NCI-H526 treated with DMSO at 0.1 percent for 48 hours (cell line): ENCODE results near the gene HEATR3.

Source experiments
- DNase-seq: peaks from one replicate; lab custom pipeline; 2025; lab: John Stamatoyannopoulos, UW

The HEATR3 gene, protein sequence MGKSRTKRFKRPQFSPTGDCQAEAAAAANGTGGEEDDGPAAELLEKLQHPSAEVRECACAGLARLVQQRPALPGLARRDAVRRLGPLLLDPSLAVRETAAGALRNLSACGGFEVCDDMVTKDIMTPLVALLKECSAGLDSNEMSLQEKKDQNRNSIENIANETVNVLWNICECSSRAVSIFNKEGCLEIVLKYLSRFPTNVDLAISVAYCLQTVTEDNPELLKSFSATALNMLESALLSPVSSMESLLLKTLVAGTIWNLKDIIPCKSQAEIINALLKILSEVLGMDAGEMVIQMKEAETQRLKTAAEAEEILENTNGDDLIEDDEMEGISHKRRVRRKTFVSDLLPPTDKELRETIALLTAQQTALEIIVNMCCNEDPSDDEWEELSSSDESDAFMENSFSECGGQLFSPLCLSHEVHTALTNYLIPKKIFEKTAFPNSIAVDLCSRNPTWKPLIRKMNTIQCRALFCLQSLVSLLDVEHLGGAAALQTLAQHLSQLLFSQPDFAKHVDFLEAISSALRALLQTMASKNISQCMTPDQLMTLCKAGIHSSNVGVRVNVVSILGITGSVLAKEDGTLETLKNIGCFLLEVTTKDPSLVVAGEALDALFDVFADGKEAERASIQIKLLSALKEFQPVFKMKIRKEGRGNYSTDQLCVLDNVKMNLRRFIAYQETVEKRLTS

DNA sequence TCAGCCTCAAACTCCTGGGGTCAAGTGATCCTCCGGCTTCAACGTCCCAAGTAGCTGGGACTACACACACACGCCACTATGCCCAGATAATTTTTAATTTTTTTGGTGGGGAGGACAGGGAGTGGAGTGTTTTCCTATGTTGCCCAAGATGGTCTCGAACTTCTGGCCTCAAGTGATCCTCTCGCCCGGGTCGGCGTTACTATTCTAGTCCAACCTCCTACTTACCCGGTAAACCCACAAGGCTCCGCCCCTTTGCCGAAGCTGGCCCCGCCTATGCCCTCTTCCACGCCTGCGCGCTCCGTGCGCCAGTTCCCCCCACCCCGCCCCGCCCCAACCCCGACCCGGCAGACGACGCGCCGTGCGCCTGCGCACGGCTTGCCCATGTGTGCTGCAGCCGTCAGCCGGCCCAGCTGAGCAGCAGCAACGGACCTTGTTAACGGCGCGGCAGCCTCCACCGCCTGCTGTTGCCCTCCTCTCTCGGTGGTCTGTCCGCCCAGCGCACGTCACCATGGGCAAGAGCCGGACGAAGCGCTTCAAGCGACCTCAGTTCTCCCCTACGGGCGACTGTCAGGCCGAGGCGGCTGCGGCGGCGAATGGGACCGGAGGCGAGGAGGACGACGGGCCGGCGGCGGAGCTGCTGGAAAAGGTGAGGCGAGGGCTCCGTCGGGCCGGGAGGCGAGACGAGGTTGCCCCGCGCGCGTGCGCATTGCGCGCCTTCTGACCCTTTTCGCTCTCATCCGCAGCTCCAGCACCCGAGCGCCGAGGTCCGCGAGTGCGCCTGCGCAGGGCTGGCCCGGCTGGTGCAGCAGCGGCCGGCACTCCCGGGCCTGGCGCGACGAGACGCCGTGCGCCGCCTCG lies at the start of gene HEATR3:
HEATR3 (plus strand) TSS at position 347 of the 858 bp plus-strand sequence; CDS start at position 509, 162 bp downstream.
- peak; percentile 77 for DNase-seq

DNA sequence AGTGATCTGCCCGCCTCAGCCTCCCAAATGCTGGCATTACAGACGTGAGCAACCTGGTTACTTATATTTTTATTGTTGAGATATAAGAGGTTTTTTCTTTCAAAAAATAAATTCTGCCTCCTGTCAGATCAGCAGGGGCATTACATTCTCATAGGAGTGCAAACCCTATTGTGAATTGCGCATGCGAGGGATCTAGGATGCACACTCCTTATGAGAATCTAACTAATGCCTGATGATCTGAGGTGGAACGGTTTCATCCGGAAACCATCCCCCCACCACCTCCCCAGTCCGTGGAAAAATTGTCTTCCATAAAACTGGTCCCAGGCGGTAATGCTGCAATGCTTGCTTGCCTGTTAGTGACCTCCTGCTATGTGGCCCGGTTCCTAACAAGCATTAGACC lies 48.2 kb upstream of the HEATR3 start:
- DNase-seq, result no peak

DNA sequence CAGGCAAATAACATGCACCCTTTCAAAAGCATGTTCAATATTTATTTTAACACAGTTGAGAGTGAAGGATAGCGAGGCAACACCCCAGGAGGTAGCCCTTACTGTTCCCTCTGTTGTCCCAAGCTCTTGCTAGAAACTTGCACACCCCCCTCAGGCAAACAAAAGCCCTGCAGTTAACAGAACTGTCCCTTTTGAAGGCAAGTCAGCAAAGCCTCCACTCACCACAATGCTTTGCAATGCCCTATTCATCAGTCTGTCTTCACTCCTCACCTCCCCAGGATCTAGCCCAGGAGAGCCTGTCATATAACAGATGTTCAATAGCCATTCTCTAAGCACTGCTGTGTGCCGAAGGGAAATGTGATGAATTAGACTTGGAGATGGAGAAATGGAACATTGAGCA lies 44.2 kb upstream of the HEATR3 start:
- no peak for DNase-seq

DNA sequence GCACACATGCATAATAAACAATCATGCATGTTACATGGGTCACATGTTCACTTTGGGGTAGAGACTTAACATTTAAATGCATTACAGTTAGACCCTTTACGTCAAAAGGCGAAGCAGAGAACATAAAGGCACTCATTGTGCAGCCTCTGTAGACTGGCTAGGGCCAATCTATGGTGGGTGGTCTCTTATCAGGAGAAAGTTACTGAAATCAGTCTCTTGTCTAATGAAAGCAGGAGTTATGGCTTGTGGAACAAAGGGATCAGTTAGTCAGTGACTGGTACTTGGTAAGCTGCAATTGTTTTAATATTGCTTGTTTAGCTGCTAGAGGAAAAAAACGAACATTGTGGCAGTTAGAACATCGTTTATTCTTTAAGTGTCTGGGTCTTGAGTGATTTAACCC lies 42.1 kb upstream of the HEATR3 start:
- DNase-seq, result no peak

DNA sequence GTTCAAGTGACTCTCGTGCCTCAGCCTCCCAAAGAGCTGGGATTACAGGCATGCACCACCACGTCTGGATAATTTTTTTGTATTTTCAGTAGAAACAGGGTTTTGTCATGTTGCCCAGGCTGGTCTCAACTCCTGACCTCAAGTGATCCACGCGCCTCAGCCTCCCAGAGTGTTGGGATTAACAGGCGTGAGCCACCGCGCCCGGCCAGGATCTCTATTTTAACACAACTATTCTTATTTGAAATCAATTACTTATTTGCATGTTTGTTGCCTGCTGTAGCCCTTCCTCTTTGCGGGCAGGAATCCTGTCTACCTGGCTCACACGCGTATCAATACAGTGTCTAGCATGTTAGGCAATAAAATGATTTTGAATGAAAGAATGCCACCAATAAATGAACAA lies 41.6 kb upstream of the HEATR3 start:
- no peak for DNase-seq

DNA sequence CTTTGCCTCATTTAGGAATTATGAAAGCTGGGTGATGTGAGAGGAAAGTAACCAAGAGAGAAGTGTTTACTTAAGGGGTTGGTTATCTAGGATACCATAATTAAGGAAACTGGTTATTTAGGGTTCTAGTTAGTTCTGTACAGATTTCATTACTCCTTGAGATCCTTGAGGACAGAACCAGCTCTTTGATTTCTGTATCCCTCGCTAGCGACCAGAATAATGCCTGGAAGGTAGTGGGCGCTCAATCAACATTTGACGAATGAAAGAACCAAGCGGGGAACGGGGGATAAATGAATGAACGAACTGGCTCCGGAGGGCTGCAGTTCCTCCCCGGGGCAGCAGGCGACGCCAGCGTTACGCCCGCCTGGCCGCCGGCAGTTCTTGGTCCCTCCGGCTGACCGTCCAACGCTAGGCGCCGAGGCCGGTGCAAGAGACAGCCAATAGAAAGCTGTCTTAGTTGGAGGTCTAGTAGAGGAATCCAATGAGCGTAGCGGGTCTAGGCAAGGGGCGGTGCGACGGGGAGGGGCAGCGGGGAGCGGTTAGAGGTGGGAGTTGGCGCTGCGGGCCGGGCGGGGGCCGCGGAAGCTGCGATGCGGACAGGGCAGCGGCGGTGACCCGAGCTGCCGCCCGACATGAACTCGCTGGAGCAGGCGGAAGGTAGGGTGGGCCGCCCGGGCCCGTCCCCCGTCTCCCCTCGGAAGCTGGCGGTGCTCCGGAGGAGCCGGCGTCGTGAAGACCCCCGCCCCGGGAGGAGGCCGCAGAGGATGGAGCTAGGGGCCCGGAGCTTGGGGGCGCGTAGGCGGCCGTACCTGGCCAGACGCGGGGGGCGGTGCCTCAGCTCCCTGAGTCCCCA lies 40.9 kb upstream of the HEATR3 start, which contains the start of gene CNEP1R1:
CNEP1R1 (plus strand) TSS at position 542 of the 853 bp plus-strand sequence; CDS start at position 633, 91 bp downstream.
- DNase-seq, result peak; percentile 88

DNA sequence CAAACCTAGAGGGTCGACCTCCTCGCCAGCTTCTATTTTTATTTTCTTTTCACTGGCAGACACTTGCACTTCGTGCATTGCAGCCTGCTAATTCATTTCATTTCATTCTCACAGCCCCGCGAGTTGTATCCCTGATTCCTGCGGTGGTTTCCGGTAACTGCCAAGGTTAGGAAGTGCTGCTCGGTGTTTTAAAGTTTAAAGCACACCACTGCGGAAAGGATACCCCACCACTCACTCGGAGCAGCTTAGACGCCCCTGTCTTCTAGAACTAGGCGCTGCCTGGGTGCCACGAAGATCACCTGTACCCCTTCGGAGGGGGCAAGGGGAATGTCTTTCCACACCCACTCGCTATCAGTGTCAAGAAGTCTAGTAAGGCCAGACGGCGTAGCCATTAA lies 40.2 kb upstream of the HEATR3 start:
- DNase-seq, result peak; percentile 35

DNA sequence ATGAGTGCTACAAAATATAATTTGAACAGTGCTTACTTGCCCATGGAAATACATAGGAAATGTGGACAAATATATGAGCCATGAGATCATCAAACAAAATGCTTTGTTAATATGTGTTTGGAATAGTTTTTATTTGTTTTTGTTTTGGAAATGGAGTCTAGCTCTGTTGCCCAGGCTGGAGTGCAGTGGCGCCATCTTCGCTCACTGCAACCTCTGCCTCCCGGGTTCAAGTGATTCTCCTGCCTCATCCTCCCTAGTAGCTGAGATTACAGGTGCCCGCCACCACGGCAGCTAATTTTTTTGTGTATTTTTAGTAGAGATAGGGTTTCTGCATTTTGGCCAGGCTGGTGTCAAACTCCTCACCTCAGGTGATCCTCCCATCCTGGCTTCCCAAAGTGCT lies 37.9 kb upstream of the HEATR3 start:
- no peak for DNase-seq

DNA sequence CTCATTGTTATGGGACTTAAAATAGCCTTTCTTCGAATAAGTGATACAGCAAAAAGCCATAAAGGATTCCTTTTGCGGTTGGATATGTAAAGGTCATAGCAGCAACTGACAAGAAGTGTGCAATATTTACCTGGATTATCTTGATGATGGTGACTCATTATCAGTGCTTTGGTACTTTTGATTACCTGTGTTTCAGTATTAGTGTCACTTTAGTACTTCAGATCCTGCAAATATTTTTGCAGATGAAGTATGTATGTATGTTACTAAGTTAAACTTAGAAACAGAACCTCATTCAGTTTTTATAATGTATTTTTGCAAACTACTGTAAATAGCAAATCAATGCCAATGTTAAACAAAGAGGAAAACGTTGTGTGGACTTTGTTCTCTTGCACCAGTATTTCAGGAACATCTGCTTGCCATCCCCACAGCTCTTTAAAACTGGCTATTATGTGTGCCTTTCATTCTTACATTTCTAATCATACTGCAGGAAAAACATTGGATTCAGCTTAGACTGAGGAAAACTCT lies 30.2 kb upstream of the HEATR3 start:
- DNase-seq, result peak; percentile 20

DNA sequence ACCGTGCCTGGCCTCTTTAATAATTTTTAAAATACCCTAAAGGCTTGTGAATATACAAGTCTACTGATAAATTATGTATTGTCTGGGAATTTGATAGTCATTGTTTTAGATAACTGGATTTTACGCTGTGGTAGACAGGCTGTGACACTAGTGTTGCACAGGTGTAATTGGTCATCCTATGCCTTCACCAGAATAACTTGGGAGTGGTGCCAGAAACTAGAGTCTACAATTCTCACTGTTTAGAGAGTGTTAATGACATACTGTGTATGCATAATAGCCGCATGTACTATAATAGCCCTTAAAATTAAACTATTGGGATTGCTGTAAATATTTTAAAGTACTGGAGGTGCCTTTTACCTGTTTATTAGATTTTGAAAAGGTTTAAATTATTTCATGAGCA lies 29.3 kb upstream of the HEATR3 start:
- DNase-seq, result no peak

DNA sequence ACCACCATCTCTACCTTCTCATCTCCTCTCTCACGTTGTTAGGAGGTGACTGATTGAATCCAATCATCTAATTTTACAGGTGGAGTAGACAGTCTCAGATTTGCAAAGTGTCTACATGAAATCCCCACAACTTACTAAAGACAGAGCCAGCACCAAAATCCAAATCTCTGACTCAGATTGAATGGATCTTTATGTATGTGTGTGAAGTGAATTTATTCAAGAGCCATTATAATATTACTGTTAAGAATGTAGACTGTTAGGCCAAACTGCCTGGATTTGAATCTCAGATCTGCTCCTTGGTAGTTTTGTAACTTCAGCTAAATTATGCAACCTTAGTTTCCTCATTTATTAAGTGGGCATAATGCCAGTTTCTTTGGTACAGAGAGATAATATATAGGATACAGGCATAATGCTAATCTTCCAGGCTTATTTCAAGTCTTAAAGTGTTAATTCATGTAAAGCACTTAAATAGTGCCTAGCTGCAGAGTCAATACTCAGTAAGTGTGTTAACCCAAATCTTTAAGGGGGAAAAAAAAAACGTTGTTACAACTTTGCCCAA lies 28.0 kb upstream of the HEATR3 start:
- DNase-seq, result no peak

DNA sequence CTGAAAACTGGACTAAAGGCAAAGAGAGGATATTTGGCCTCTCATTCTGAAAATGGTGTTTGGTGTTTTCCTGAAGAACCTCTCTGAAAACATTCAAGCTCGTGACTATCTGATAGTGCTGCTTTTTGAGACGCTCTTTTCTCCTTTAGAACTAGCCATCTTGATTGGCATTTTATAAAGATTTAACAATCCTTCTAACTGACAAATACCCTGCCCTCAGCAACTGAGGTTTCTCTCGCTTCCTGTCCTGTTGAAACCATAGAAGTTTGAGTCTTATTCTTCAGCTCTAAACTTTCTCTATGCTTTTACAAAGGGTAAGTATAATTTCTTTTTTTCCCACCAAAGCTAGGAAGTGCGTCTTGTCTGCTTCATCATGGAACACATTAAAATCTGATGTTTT lies 27.5 kb upstream of the HEATR3 start:
- DNase-seq, result no peak

DNA sequence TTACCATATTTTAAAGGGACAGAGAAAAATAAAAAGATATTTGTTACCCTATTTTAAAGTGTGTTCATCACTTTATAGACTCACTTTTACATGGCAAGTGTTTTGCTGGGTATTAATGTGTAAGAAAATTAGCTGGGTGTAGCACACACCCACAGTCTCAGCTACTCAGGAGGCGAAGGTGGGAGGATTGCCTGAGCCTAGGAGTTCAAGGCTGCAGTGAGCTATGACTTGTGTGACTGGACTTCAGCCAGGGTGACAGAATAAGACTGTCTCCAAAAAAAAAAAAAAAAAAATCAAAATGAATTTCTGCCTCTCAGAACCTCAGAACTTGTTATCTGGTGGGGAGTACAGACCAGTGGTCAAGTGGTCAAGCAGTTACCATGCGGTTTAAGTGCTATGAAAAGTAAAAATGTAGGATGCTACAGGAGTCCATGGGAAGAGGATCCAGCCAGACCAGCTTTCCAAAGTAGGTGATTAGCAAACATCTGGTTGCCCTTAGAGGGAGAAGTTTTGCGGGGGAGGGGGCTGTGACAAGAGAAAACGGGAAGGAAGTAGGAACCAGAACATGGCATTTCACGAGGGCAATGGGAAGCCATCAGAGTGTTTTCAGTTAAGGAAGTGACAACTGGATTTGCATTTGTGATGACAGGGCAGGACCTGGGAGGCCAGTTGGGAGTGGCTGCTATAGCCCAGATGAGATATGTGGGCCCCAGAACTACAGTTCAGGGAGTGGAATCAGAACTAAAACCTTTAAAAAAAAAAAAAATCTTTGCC lies 26.8 kb upstream of the HEATR3 start:
- DNase-seq, result no peak

DNA sequence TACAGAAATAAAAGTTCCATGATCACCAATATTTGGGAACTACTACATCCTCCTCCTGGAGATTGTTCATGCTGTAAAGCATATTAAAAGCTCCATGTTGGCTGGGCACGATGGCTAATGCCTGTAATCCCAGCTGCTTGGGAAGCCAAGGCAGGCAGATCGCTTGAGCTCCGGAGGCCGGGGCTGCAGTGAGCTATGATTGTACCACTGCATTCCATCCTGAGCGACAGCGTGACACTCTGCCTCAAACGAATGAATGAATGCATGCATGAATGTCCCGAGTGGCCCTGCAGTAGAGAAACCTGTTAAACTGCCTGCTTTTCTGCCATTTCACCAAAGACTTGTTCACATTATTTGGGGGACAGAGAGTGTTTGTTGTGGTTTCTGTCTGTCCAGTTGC lies 25.8 kb upstream of the HEATR3 start:
- DNase-seq, result no peak

DNA sequence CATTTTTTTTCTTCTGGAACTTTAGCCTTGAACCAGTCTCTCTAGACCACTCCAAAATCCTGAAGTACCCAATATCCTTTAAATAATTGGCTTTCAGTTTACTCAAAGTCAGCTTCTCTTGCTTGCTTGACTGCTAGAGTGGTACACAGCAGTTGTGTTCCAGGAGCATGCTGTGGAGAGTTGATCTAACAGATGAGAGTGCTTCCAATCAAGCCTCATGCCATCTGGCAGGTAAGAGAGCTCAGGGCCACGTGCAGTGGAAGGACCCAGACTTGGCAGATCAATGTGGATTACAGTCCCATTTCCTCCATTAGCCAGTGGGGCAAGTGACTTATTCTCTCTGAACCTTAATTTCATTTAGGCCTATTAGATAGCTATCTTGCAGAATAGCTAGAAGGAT lies 25.1 kb upstream of the HEATR3 start:
- no peak for DNase-seq

DNA sequence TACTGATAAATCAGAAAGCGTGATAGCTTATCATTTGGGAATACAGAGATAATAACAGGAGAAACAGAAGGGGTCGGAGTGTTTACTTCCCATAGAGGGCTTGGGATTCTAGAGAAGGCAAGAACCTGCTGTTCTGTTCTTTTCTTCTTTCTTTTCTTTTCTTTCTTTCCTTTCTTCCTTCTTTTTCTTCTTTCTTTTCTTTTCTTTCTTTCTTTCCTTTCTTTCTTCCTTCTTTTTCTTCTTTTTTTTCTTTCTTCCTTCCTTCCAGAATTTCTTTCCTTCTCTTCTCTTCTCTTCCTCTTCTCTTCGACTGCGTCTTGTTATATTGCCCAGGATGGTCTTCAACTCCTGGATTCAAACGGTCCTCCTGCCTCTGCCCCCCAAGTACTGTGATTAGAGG lies 22.4 kb upstream of the HEATR3 start:
- no peak for DNase-seq

DNA sequence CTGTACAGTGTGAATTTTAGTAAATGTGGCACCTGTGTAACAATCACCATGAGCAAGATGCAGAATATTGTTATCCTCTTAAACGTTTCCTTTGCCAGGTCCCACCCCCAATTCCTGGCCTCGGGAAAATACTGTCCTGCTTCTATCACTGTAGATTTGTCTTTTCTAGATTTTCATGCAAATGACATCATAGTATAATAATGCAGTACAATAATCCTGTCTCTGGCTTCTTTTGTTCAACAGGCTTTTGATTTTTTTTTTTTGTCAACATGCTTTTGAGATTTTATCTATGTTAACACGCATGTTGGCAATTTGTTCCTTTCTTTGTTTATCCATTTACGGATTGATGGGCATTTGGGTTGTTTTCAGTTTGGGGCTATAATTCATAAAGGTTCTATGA lies 20.4 kb upstream of the HEATR3 start:
- no peak for DNase-seq

DNA sequence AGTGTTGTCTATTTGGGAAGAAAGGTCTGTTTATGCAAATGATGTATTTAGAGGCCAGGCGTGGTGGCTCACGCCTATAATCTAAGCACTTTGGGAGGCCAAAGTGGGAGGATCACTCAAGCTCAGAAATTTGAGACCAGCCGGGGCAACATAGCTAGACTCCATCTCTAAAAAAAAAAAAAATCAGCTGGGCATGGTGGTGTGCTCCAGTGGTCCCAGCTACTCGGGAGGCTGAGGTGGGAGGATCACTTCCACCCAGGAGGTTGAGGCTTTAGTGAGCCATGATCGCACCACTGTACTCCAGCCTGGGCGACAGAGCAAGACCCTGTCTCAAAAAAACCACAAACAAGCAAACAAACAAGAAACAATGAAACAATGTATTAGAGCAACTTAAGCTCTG lies 18.9 kb upstream of the HEATR3 start:
- DNase-seq, result no peak

DNA sequence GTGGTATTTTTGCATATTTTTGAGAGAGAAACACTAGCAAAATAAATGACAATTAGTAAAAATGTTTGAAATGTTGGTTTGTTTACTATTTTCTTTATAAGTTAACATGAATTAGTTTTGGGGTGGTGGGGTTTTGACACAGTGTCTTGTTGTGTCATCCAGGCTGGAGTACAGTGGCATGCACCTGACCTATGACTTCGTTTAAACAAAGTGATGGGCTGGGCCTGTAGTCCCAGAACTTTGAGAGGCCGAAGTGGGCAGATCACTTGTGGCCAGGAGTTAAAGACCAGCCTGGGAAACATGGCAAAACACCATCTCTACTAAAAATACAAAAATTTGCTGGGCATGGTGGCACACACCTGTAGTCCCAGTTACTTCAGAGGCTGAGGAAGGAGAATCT lies 17.9 kb upstream of the HEATR3 start:
- no peak for DNase-seq

DNA sequence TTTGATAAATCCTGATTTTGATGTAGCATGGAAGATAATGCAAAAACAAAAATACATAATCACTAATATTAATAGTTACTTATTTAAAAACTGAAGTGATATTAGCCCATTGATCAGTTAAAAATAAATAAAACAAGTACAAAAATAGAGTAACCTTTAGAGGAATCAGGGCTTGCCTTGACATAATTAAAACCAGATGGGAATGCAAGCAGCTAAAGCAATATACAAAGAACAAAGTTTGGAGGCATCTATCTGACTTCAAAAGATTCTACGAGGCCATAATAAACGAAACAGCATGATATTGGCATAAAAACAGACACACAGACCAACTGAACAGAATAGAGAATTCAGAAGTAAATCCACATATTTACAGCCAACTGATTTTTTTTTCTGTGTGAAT lies 15.0 kb upstream of the HEATR3 start:
- DNase-seq, result no peak
